Activated T-helper 9 cell treated with anti-CD3 and anti-CD28 coated beads, Interleukin-2, amount 50 U/mL, for 16 hours (primary cell): ENCODE measurements around the gene FADS6.

Experiments used
- DNase-seq: peaks from one replicate; pipeline ENCODE4 v3.0.0-alpha.2; 2020; ENCODE audit warnings: low read depth

FADS6 gene

DNA sequence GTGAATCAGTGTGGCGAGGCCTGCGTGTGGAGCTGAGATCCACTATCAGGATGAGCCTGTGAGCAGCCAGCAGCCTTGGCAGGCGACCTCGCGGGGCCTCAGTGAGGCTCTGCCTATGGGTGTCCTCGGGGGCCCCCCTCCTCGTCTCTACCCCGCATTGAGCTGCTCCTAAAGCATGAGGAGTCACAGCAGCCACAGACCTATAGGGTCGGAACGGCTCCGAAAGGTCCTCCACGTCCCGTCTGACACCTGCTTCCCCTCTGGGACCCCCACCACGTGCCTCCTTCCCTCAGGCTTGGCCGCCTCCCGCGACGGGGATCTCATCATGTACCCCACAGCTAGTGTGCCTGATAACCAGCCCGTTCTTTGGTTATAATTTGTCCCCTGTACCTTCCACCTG lies 62.6 kb downstream of the FADS6 start:
- DNase-seq, result no peak

DNA sequence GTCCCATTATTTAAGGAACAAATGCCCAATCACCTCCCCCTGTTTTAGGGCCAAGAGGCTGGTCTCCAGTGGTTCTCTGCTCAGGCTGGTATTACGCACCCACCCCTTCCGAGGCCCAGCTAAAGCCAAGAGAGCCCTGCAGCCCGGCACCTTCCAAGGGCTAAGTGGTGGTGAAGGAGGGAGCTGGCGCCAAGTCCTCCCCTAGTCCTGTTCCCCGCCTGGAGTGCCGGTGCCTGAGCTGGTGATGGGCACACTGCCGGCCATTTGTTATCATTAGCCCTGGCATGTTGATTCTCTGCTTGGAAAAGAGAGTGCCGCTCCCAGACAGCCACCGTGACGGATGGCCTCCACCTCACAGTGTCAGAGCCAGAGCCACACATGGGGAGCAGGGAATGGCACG lies 65.6 kb downstream of the FADS6 start:
- no peak for DNase-seq
